Measurements from ENCODE around the gene DBX2.

DBX2 gene

GRCh38 chr12:45012749-45013148 is 38.1 kb downstream of the DBX2 start:
- H3K4me2 ChIP-seq (ENCODE audit: low read depth, low read length, poor library complexity, severe bottlenecking), result no peak overlapping the region
- H2AFZ ChIP-seq (ENCODE audit: low read depth, low read length, severe bottlenecking), result no peak overlapping the region
- H3K36me3 ChIP-seq (ENCODE audit: low read length), result no peaks in the 10 kb centered on the region
- 0 out of 2 replicates have a peak, but pooled peaks cover 3% of the 10 kb centered on the region for H3K9me3 ChIP-seq (ENCODE audit: insufficient read depth, low read length)
- no peaks in the 10 kb centered on the region for H3F3A ChIP-seq (ENCODE audit: insufficient read depth)
- H3K27ac ChIP-seq (ENCODE audit: low read depth, low read length), result no peak overlapping the region
- H3K9ac ChIP-seq (ENCODE audit: low read length), result no peak overlapping the region
- H4K20me1 ChIP-seq (ENCODE audit: low read depth, low read length), result no peaks in the 10 kb centered on the region
- no peak overlapping the region for H3K4me3 ChIP-seq (ENCODE audit: insufficient read depth, low read length, poor library complexity, severe bottlenecking)
- TF ChIP-seq CTCF (IDR thresholded peaks at IDR 0.05; ENCODE audit: insufficient read depth, low read length, poor library complexity, severe bottlenecking) (no peak), EZH2phosphoT487 (conservative IDR thresholded peaks at IDR 0.05; ENCODE audit: low read length) (no peak)
- no peaks in the 10 kb centered on the region for H3K27me3 ChIP-seq (ENCODE audit: low read length)
- no peaks in the 10 kb centered on the region for H3K79me2 ChIP-seq (ENCODE audit: insufficient read depth, low read length)
- no peaks in the 10 kb centered on the region for H3K9me2 ChIP-seq (replicated peaks; ENCODE audit: insufficient read depth, low read length)

- Histone ChIP-seq H3K9me3 (ENCODE audit: insufficient read depth, low read length) (0 out of 2 replicates have a peak, but pooled peaks cover 3% of the 10 kb centered on the region), H4K20me1 (ENCODE audit: low read depth, low read length) (no peaks in the 10 kb centered on the region), H3K9me2 (replicated peaks; ENCODE audit: insufficient read depth, low read length) (no peaks in the 10 kb centered on the region), H3K4me2 (ENCODE audit: low read depth, low read length, poor library complexity, severe bottlenecking) (no peak overlapping the region), H3K36me3 (ENCODE audit: low read length) (no peaks in the 10 kb centered on the region), H3K79me2 (ENCODE audit: insufficient read depth, low read length) (no peaks in the 10 kb centered on the region), H2AFZ (ENCODE audit: low read depth, low read length, severe bottlenecking) (no peak overlapping the region), H3K27ac (ENCODE audit: low read depth, low read length) (no peak overlapping the region), H3F3A (ENCODE audit: insufficient read depth) (no peaks in the 10 kb centered on the region), H3K9ac (ENCODE audit: low read length) (no peak overlapping the region), H3K4me3 (ENCODE audit: insufficient read depth, low read length, poor library complexity, severe bottlenecking) (no peak overlapping the region), H3K27me3 (ENCODE audit: low read length) (no peaks in the 10 kb centered on the region)
- no peak for TF ChIP-seq CTCF (IDR thresholded peaks at IDR 0.05; ENCODE audit: insufficient read depth, low read length, poor library complexity, severe bottlenecking)
- TF ChIP-seq EZH2phosphoT487 (conservative IDR thresholded peaks at IDR 0.05; ENCODE audit: low read length), result no peak
These were observed 40.8 kb downstream of the DBX2 start for GRCh38 chr12:45010059-45010458.

- no peaks in the 10 kb centered on the region for H3K9me2 ChIP-seq (replicated peaks; ENCODE audit: insufficient read depth, low read length)
- H3K36me3 ChIP-seq (ENCODE audit: low read length), result no peaks in the 10 kb centered on the region
- H3K27ac ChIP-seq (ENCODE audit: low read depth, low read length), result no peak overlapping the region
- no peaks in the 10 kb centered on the region for H3F3A ChIP-seq (ENCODE audit: insufficient read depth)
- no peak overlapping the region for H3K9ac ChIP-seq (ENCODE audit: low read length)
- H3K4me2 ChIP-seq (ENCODE audit: low read depth, low read length, poor library complexity, severe bottlenecking), result no peak overlapping the region
- TF ChIP-seq CTCF (IDR thresholded peaks at IDR 0.05; ENCODE audit: insufficient read depth, low read length, poor library complexity, severe bottlenecking), result no peak
- no peak for TF ChIP-seq EZH2phosphoT487 (conservative IDR thresholded peaks at IDR 0.05; ENCODE audit: low read length)
- 0 out of 2 replicates have a peak, but pooled peaks cover 3% of the 10 kb centered on the region for H3K9me3 ChIP-seq (ENCODE audit: insufficient read depth, low read length)
- no peaks in the 10 kb centered on the region for H3K79me2 ChIP-seq (ENCODE audit: insufficient read depth, low read length)
- no peak overlapping the region for H2AFZ ChIP-seq (ENCODE audit: low read depth, low read length, severe bottlenecking)
- no peak overlapping the region for H3K4me3 ChIP-seq (ENCODE audit: insufficient read depth, low read length, poor library complexity, severe bottlenecking)
- H4K20me1 ChIP-seq (ENCODE audit: low read depth, low read length), result no peaks in the 10 kb centered on the region
- no peaks in the 10 kb centered on the region for H3K27me3 ChIP-seq (ENCODE audit: low read length)
These were observed 42.7 kb downstream of the DBX2 start for GRCh38 chr12:45008211-45008610.
